Sigmoid colon (tissue), 4 donors: ENCODE measurements around the gene OLIG1.

Experiments
- EP300 ChIP-seq, 4 donors: sonication (generic); formaldehyde crosslinking; IDR thresholded peaks; one replicate each; pipeline ENCODE4 v1.6.1; 2017; ENCODE audit warnings: antibody characterized with exemption in 4 of 4
- POLR2A ChIP-seq, 2 donors: fragments of 450-650 bp; IDR thresholded peaks; one replicate each; pipeline ENCODE4 v1.6.1; 2016; ENCODE audit warnings: antibody characterized with exemption in 2 of 2, mild to moderate bottlenecking in 2 of 2, moderate library complexity in 2 of 2
- POLR2AphosphoS5 ChIP-seq, 4 donors: sonication (generic); formaldehyde crosslinking; IDR thresholded peaks; one replicate each; pipeline ENCODE4 v1.6.1; 2017; ENCODE audit warnings: antibody characterized with exemption in 4 of 4
- TF ChIP-seq, protein P1 (sequence below), 4 experiments: fragments of 450-650 bp in 3 of 4; fragments of 200-600 bp in 1 of 4; IDR thresholded peaks; one replicate each; pipeline ENCODE4 v1.5.1; 2016 to 2019; ENCODE audit warnings: antibody characterized with exemption in 4 of 4, mild to moderate bottlenecking in 3 of 4, moderate library complexity in 2 of 4

DNA sequence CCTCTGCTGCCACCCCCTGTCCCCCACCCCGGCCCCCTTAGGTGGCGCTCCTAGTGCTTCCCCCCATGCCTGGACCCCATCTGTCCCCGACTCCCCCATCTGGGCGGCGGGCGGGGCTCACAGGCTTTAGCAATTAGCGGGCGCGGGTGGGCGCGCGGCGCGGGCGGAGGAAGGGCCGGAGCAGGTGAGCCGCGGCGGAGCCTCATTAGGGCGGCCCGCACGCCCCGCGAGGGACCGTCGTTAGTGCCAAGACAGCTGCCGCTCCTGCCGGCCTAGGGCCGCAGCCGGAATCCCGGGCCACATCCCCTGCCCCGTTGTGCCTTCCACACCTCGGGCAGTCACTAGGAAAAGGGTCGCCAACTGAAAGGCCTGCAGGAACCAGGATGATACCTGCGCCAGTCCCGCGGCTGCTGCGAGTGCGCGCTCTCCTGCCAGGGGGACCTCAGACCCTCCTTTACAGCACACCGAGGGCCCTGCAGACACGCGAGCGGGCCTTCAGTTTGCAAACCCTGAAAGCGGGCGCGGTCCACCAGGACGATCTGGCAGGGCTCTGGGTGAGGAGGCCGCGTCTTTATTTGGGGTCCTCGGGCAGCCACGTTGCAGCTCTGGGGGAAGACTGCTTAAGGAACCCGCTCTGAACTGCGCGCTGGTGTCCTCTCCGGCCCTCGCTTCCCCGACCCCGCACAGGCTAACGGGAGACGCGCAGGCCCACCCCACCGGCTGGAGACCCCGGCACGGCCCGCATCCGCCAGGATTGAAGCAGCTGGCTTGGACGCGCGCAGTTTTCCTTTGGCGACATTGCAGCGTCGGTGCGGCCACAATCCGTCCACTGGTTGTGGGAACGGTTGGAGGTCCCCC, 36.6 kb upstream of the OLIG1 start:
- TF ChIP-seq, protein P1, sequence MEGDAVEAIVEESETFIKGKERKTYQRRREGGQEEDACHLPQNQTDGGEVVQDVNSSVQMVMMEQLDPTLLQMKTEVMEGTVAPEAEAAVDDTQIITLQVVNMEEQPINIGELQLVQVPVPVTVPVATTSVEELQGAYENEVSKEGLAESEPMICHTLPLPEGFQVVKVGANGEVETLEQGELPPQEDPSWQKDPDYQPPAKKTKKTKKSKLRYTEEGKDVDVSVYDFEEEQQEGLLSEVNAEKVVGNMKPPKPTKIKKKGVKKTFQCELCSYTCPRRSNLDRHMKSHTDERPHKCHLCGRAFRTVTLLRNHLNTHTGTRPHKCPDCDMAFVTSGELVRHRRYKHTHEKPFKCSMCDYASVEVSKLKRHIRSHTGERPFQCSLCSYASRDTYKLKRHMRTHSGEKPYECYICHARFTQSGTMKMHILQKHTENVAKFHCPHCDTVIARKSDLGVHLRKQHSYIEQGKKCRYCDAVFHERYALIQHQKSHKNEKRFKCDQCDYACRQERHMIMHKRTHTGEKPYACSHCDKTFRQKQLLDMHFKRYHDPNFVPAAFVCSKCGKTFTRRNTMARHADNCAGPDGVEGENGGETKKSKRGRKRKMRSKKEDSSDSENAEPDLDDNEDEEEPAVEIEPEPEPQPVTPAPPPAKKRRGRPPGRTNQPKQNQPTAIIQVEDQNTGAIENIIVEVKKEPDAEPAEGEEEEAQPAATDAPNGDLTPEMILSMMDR (IDR thresholded peaks at IDR 0.05), result no peak
- TF ChIP-seq POLR2AphosphoS5 (IDR thresholded peaks at IDR 0.05) (no peak), POLR2A (IDR thresholded peaks at IDR 0.05) (no peak), EP300 (IDR thresholded peaks at IDR 0.05) (no peak)
